PC-9 (cell line): ENCODE data around the gene PCGF6. TPM values are rescaled to one million over a fixed set of nuclear protein-coding genes. Genes with fewer than 3 reads are reported as not detected.

Experiments
- BruUV-seq: library from RNA; stranded (reverse); fragments of 400-500 nt; replicated peaks from 2 replicates; lab custom pipeline; 2021; lab: Mats Ljungman, UMichigan
- CTCF ChIA-PET: fragments of 300-600 bp; sonication (Branson Sonifier 250); formaldehyde crosslinking; loops from one replicate; lab custom pipeline; 2022; ENCODE audit warnings: antibody characterized with exemption; lab: Charles Lee
- POLR2A ChIA-PET: fragments of 300-600 bp; sonication (Branson Sonifier 250); formaldehyde crosslinking; loops from one replicate; lab custom pipeline; 2022; ENCODE audit warnings: antibody characterized with exemption; ENCODE audit not compliant: unreplicated experiment; lab: Charles Lee
- DNase-seq, 2 experiments: peaks; one replicate each; pipeline versions ENCODE4 v3.0.0 to v3.0.0-alpha.2; 2015 to 2022; ENCODE audit warnings: mixed read lengths in 1 of 2
- H2AFZ ChIP-seq: fragments of 200-600 bp; sonication (generic); 2 replicates; pipeline ENCODE4 v1.8.1; 2017; ENCODE audit warnings: antibody characterized with exemption
- H3F3A ChIP-seq: fragments of 200-600 bp; sonication (generic); 2 replicates; pipeline ENCODE4 v1.8.1; 2017; ENCODE audit warnings: antibody characterized with exemption, mild to moderate bottlenecking, low read depth; ENCODE audit not compliant: insufficient read depth
- H3K27ac ChIP-seq: fragments of 200-600 bp; sonication (generic); 2 replicates; pipeline ENCODE4 v1.6.1; 2016; ENCODE audit warnings: mixed run types
- H3K27me3 ChIP-seq: fragments of 200-600 bp; sonication (generic); 2 replicates; pipeline ENCODE4 v1.6.1; 2016; ENCODE audit warnings: low read depth, mixed run types; ENCODE audit not compliant: insufficient read depth
- H3K36me3 ChIP-seq: fragments of 200-600 bp; sonication (generic); 2 replicates; pipeline ENCODE4 v1.6.1; 2016; ENCODE audit warnings: low read depth, mixed run types
- H3K4me1 ChIP-seq: fragments of 200-600 bp; sonication (generic); replicated peaks from 2 replicates; pipeline ENCODE4 v1.6.1; 2016; ENCODE audit warnings: mixed run types; ENCODE audit not compliant: insufficient read depth
- H3K4me2 ChIP-seq: fragments of 200-600 bp; sonication (generic); 2 replicates; pipeline ENCODE4 v1.6.1; 2017; ENCODE audit warnings: mixed run types
- H3K4me3 ChIP-seq: fragments of 200-600 bp; sonication (generic); 2 replicates; pipeline ENCODE4 v1.6.1; 2016; ENCODE audit warnings: mixed run types
- H3K79me2 ChIP-seq: fragments of 200-600 bp; sonication (generic); 2 replicates; pipeline ENCODE4 v1.6.1; 2017; ENCODE audit warnings: low read depth, mixed run types
- H3K9me2 ChIP-seq: fragments of 200-600 bp; sonication (generic); 2 replicates; pipeline ENCODE4 v1.8.1; 2017; ENCODE audit warnings: mild to moderate bottlenecking; ENCODE audit not compliant: insufficient read depth
- H3K9me3 ChIP-seq: fragments of 200-600 bp; sonication (generic); 2 replicates; pipeline ENCODE4 v1.8.1; 2016; ENCODE audit warnings: low read depth; ENCODE audit not compliant: insufficient read depth
- H4K20me1 ChIP-seq: fragments of 200-600 bp; sonication (generic); 2 replicates; pipeline ENCODE4 v1.8.1; 2017; ENCODE audit not compliant: insufficient read depth
- EZH2 ChIP-seq: fragments of 200-600 bp; sonication (generic); IDR thresholded peaks from 2 replicates; pipeline ENCODE4 v1.8.0; 2017; ENCODE audit warnings: antibody characterized with exemption, low read depth
- intact Hi-C: fragments of 100-400 bp; cut with micrococcal nuclease; formaldehyde crosslinking; loops from one replicate; pipeline ENCODE4 v1.10.0; 2022; ENCODE audit not compliant: unreplicated experiment
- total RNA-seq: library from RNA; stranded (reverse); gene quantifications from 2 replicates; pipeline ENCODE4 v1.2.3, GENCODE V29; 2021
- TF ChIP-seq, protein P1 (sequence below): fragments of 200-600 bp; sonication (generic); conservative IDR thresholded peaks from 2 replicates; pipeline ENCODE4 v1.6.1; 2017; ENCODE audit warnings: mixed run types, antibody characterized with exemption, mild to moderate bottlenecking, moderate library complexity

The PCGF6 gene
- total RNA-seq, 1 experiment from 2014 or later = 4.5 TPM

DNA sequence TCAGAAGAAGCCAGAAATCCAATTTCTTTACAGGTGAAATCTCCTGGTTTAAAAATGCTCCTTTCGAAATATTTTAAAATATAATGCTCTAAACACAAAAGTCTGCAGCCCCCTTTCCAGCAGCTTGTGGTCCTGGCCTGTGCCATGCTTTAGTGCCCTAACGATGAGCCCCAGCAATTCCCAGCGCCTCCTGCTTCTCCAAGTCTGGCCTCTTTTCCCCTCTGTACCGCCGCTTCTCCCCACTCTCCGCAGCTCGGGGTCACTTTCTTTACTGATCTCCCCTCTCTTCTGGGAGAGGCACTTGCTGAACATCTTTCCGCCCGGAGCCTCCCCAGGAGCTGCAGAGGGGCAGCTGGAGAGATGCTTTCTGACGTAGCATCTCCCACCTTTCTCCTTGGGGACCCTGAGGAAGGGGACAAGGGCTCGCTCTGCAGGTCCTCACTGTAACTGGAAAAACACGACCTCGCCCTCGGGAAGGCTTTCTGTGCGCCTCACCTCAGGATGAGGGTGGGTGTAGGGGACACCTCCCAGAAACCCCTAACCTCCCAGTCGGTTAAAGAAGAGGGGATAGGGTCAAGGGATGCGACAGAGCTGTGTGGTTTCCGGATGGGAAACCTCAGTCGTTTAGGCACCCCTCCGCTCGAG, 74.6 kb downstream of the PCGF6 start:
- TF ChIP-seq, protein P1, sequence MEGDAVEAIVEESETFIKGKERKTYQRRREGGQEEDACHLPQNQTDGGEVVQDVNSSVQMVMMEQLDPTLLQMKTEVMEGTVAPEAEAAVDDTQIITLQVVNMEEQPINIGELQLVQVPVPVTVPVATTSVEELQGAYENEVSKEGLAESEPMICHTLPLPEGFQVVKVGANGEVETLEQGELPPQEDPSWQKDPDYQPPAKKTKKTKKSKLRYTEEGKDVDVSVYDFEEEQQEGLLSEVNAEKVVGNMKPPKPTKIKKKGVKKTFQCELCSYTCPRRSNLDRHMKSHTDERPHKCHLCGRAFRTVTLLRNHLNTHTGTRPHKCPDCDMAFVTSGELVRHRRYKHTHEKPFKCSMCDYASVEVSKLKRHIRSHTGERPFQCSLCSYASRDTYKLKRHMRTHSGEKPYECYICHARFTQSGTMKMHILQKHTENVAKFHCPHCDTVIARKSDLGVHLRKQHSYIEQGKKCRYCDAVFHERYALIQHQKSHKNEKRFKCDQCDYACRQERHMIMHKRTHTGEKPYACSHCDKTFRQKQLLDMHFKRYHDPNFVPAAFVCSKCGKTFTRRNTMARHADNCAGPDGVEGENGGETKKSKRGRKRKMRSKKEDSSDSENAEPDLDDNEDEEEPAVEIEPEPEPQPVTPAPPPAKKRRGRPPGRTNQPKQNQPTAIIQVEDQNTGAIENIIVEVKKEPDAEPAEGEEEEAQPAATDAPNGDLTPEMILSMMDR = no peak
- no peak for TF ChIP-seq EZH2
- no TSS peak for BruUV-seq
- no peak overlapping the region for H2AFZ ChIP-seq
- H3K9me2 ChIP-seq = no peaks in the 10 kb centered on the region
- intact Hi-C loops = loop anchor here (5.0 kb wide), 1 partner anchor 34 kb away; no protein-coding TSS in a partner anchor
- H3K27ac ChIP-seq = no peak overlapping the region
- no peaks in the 10 kb centered on the region for H4K20me1 ChIP-seq
- ChIA-PET POLR2A (no interaction called here), CTCF (no interaction called here)
- H3K4me1 ChIP-seq = peaks cover 29% of the 10 kb centered on the region
- DNase-seq = no peak
- H3K9me3 ChIP-seq = no peaks in the 10 kb centered on the region
- no peak overlapping the region for H3K4me3 ChIP-seq
- peaks cover 22% of the 10 kb centered on the region for H3F3A ChIP-seq
- no peaks in the 10 kb centered on the region for H3K27me3 ChIP-seq
- H3K36me3 ChIP-seq = no peaks in the 10 kb centered on the region
- H3K4me2 ChIP-seq = peak overlapping the region; percentile 80
- peaks cover 8% of the 10 kb centered on the region; the same call in 1 of the 2 replicates for H3K79me2 ChIP-seq

DNA sequence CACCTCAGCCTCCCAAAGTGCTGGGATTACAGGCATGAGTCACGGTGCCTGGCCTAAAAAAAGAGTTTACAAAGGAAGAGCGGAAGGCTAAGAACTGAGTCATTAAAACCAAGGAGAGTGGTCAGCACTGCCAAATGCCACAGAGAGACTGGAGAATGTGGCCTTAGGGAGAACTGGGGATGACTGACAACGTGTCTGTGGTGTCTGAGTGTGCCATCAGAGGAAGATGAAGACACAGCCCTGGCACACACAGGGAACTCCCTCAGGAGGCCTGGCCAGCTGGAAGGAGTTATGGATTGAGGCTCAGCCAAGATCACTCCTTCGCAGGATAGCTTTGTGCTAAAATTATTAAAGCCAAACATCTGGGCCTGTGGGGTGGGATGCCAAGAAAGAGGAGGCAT, 77.9 kb downstream of the PCGF6 start:
- BruUV-seq = no TSS peak
- CTCF ChIA-PET = no interaction called here
- peak; percentile 75 to 95 for DNase-seq
- intact Hi-C loops = no loop called here
- H3K36me3 ChIP-seq = no peaks in the 10 kb centered on the region
- no peaks in the 10 kb centered on the region; the same call in 1 of the 2 replicates for H3K79me2 ChIP-seq
- H3K9me3 ChIP-seq = no peaks in the 10 kb centered on the region
- peak overlapping the region; percentile 13; the same call in 1 of the 2 replicates for H3K27ac ChIP-seq
- H3K4me1 ChIP-seq = peaks cover 24% of the 10 kb centered on the region
- no peak overlapping the region for H2AFZ ChIP-seq
- POLR2A ChIA-PET = interaction anchor here (0.8 kb wide), 1 partner anchor 170 kb away, joined by 5 read pairs; no protein-coding TSS in a partner anchor
- H3K27me3 ChIP-seq = no peaks in the 10 kb centered on the region
- H4K20me1 ChIP-seq = no peaks in the 10 kb centered on the region
- H3K4me3 ChIP-seq = no peak overlapping the region
- no peaks in the 10 kb centered on the region for H3K9me2 ChIP-seq
- TF ChIP-seq, protein P1 = no peak
- no peak for TF ChIP-seq EZH2
- peaks cover 22% of the 10 kb centered on the region for H3F3A ChIP-seq
- H3K4me2 ChIP-seq = peak overlapping the region; percentile 31; the same call in 1 of the 2 replicates

DNA sequence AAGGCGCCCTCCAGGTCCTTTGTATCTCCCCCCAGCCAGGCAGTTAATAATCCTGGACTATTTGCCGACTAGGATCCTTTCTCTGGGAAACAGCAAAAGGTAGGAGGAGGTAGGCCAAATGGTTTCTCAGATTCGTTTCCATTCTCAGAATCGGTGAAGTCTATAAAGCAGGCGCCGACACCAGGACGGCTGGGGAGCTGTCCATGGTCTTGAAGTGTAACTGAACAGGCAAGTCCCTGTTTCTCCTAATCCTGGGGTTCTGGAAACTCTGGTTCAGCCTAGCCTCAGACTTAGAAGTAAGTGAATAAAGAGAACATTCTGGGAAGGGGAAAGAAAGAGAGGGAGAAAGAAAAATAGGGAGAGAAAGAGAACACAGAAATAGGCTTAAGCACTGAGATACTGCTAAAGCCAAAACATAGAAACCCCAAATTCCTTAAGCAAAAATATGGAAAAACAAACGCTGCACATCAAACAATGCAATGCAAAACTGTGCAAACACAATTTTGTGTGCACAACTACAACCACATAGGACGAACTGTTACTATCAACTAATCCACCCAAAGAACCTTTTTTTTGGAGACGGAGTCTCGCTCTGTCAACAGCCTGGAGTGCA, 85.1 kb downstream of the PCGF6 start:
- no peak for TF ChIP-seq EZH2
- TF ChIP-seq, protein P1 = no peak
- Histone ChIP-seq H3K27ac (no peak overlapping the region), H3K4me2 (no peak overlapping the region), H3K4me1 (no peaks in the 10 kb centered on the region), H4K20me1 (no peaks in the 10 kb centered on the region), H3K4me3 (no peak overlapping the region), H2AFZ (no peak overlapping the region), H3K36me3 (no peaks in the 10 kb centered on the region), H3K9me3 (no peaks in the 10 kb centered on the region), H3K27me3 (no peaks in the 10 kb centered on the region), H3K9me2 (no peaks in the 10 kb centered on the region), H3F3A (no peaks in the 10 kb centered on the region), H3K79me2 (no peaks in the 10 kb centered on the region)
- POLR2A ChIA-PET = no interaction called here
- CTCF ChIA-PET = no interaction called here
- no TSS peak for BruUV-seq
- DNase-seq = no peak
- intact Hi-C loops = no loop called here
